Lower leg skin (tissue), 3 donors: ENCODE data around the gene ITPA.

Experiments
- POLR2A ChIP-seq, 2 donors: fragments of 450-650 bp; IDR thresholded peaks; one replicate each; pipeline ENCODE4 v1.6.1; 2016 to 2017; ENCODE audit warnings: antibody characterized with exemption in 2 of 2, mild to moderate bottlenecking in 1 of 2, moderate library complexity in 1 of 2
- TF ChIP-seq, protein P1 (sequence below), 3 donors: fragments of 450-650 bp; IDR thresholded peaks; one replicate each; pipeline ENCODE4 v1.5.1; 2016; ENCODE audit warnings: antibody characterized with exemption in 3 of 3, mild to moderate bottlenecking in 3 of 3, moderate library complexity in 2 of 3

DNA sequence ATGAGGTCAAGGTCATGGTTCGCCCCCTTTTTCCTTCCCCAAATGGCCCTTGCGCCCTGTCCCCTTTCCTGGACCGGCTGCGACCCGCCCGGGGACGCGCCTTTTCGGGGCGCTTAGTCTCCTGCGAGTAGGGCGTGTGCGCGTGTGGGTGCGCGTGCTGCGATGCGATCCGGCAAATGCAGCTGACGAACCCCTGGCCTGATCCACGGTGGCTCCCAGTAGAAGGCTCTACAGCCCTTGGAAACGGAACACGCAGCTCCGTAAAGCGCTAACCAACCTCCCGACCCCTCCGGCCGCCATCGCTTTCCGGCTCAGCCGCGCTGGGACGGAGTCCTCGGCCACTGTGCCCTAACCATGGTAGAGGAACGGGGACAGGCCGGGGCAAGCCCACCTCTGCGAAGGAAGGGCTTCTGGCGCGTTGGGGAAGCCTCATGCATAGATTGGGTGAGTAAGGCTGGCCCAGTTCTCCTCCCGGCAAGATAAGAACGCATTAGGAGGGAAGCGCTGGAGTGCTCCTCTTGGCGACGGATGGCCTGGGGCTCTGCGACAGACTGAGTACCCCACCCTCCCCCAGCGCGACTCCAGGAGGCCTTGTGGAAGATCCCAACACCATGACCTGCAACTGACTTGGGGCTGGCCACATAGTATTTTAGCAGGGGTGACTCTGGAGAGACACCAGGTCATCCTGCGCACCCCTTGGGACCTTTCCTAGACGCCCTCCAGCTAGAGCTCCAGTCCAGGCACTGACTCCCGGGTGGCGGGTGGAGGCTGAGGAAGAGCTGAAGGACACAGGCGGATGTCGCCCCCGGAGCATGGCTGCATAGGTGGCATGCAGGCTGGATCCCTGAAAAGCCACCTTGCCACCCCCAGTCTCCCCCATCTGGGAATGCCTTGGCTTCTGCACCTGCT, 30.8 kb downstream of the ITPA start:
- TF ChIP-seq, protein P1, sequence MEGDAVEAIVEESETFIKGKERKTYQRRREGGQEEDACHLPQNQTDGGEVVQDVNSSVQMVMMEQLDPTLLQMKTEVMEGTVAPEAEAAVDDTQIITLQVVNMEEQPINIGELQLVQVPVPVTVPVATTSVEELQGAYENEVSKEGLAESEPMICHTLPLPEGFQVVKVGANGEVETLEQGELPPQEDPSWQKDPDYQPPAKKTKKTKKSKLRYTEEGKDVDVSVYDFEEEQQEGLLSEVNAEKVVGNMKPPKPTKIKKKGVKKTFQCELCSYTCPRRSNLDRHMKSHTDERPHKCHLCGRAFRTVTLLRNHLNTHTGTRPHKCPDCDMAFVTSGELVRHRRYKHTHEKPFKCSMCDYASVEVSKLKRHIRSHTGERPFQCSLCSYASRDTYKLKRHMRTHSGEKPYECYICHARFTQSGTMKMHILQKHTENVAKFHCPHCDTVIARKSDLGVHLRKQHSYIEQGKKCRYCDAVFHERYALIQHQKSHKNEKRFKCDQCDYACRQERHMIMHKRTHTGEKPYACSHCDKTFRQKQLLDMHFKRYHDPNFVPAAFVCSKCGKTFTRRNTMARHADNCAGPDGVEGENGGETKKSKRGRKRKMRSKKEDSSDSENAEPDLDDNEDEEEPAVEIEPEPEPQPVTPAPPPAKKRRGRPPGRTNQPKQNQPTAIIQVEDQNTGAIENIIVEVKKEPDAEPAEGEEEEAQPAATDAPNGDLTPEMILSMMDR (IDR thresholded peaks at IDR 0.05) = no peak
- no peak for TF ChIP-seq POLR2A (IDR thresholded peaks at IDR 0.05)
